GM12878 (cell line): ENCODE data around the gene CKAP5. TPM values are rescaled to one million over a fixed set of nuclear protein-coding genes. Genes with fewer than 3 reads are reported as not detected.

Source experiments
- ATAC-seq: fragments of 200-7000 bp; cut with Tn5 transposase; 3 replicates; pipeline ENCODE4 v1.9.1; 2020; ENCODE audit warnings: mild to moderate bottlenecking, moderate library complexity
- BruUV-seq: library from RNA; stranded (reverse); fragments of 400-500 nt; replicated peaks from 2 replicates; lab custom pipeline; 2021; lab: Mats Ljungman, UMichigan
- CTCF ChIA-PET: fragments of 300-600 bp; sonication (Branson Sonifier 250); formaldehyde crosslinking; extraction: SDS; loops from one replicate; lab custom pipeline; 2021; ENCODE audit warnings: inconsistent platforms; lab: Yijun Ruan, JAX
- POLR2A ChIA-PET: fragments of 350-600 bp; formaldehyde crosslinking; extraction: SDS; loops from one replicate; lab custom pipeline; 2021; ENCODE audit warnings: inconsistent platforms; lab: Charles Lee
- RAD21 ChIA-PET: fragments of 300-600 bp; sonication (Branson Sonifier 250); formaldehyde crosslinking; loops from one replicate; lab custom pipeline; 2023; ENCODE audit warnings: antibody characterized with exemption; ENCODE audit not compliant: unreplicated experiment; lab: Charles Lee
- SMC1A ChIA-PET: fragments of 300-600 bp; sonication (Branson Sonifier 250); formaldehyde crosslinking; loops from one replicate; lab custom pipeline; 2023; ENCODE audit not compliant: unreplicated experiment, uncharacterized antibody; lab: Charles Lee
- DNase-seq: peaks from one replicate; pipeline ENCODE4 v3.0.0-alpha.2; 2011; ENCODE audit warnings: low read depth, low spot score
- FAIRE-seq: peaks from 3 replicates; lab custom pipeline; 2011; peaks lifted over from hg19 to GRCh38; lab: Jason Lieb, UNC
- H2AFZ ChIP-seq: 2 replicates; pipeline ENCODE4 v1.6.0; 2011; ENCODE audit warnings: low read depth, low read length, control low read depth; ENCODE audit not compliant: control insufficient read depth
- H3K27ac ChIP-seq: 2 replicates; pipeline ENCODE4 v1.5.1; 2011; ENCODE audit warnings: control low read depth; ENCODE audit not compliant: control insufficient read depth, insufficient read depth
- H3K27me3 ChIP-seq, 2 experiments: replicated peaks in 1 of 2; 2 replicates each; pipeline versions ENCODE4 v1.6.0 to v1.6.1; 2011; ENCODE audit warnings: low read length in 1 of 2; ENCODE audit not compliant: control insufficient read depth in 2 of 2, insufficient read depth in 2 of 2
- H3K36me3 ChIP-seq, 2 experiments: 2 replicates each; pipeline ENCODE4 v1.5.1; 2011; ENCODE audit warnings: low read length in 1 of 2; ENCODE audit not compliant: control insufficient read depth in 2 of 2, insufficient read depth in 2 of 2
- H3K4me1 ChIP-seq: 2 replicates; pipeline ENCODE4 v1.6.1; 2011; ENCODE audit warnings: mild to moderate bottlenecking, low read length, moderate library complexity, mixed read lengths; ENCODE audit not compliant: control insufficient read depth, insufficient read depth
- H3K4me2 ChIP-seq: 2 replicates; pipeline ENCODE4 v1.6.0; 2011; ENCODE audit warnings: control low read depth; ENCODE audit not compliant: control insufficient read depth, insufficient read depth
- H3K4me3 ChIP-seq: fragments of 200-600 bp; sonication (generic); 2 replicates; pipeline ENCODE4 v1.5.1; 2016
- H3K79me2 ChIP-seq: 2 replicates; pipeline ENCODE4 v1.6.0; 2011; ENCODE audit warnings: low read length; ENCODE audit not compliant: control insufficient read depth, insufficient read depth
- H3K9ac ChIP-seq: 2 replicates; pipeline ENCODE4 v1.8.0; 2011; ENCODE audit warnings: low read length, control low read depth, mixed read lengths; ENCODE audit not compliant: control insufficient read depth, insufficient read depth
- H3K9me3 ChIP-seq: replicated peaks from 3 replicates; pipeline ENCODE4 v1.5.1; 2011; ENCODE audit warnings: mild to moderate bottlenecking, low read length; ENCODE audit not compliant: control insufficient read depth, insufficient read depth
- H4K20me1 ChIP-seq: 2 replicates; pipeline ENCODE4 v1.6.0; 2011; ENCODE audit not compliant: control insufficient read depth, insufficient read depth
- ATF2 ChIP-seq: IDR thresholded peaks from 2 replicates; pipeline ENCODE4 v1.6.1; 2012; ENCODE audit warnings: low read length, inconsistent platforms
- BCLAF1 ChIP-seq: fragments of 450-650 bp; IDR thresholded peaks from 2 replicates; pipeline ENCODE4 v1.6.1; 2017; ENCODE audit warnings: antibody characterized with exemption, mild to moderate bottlenecking, moderate library complexity
- CEBPB ChIP-seq, 2 experiments: fragments of 150-350 bp in 1 of 2; IDR thresholded peaks; 2 replicates each; pipeline ENCODE4 v1.6.1; 2012 to 2014; ENCODE audit warnings: low read depth in 2 of 2, low read length in 2 of 2, borderline replicate concordance in 1 of 2, inconsistent platforms in 1 of 2
- IKZF1 ChIP-seq: fragments of 450-650 bp; conservative IDR thresholded peaks from 2 replicates; pipeline ENCODE4 v1.6.1; 2017; ENCODE audit warnings: antibody characterized with exemption, mild to moderate bottlenecking
- MLLT1 ChIP-seq: fragments of 450-650 bp; IDR thresholded peaks from 2 replicates; pipeline ENCODE4 v1.6.1; 2016; ENCODE audit warnings: mild to moderate bottlenecking
- NR2C1 ChIP-seq: fragments of 450-650 bp; IDR thresholded peaks from 2 replicates; pipeline ENCODE4 v1.6.1; 2017; ENCODE audit warnings: antibody characterized with exemption, mild to moderate bottlenecking, moderate library complexity
- NR2F1 ChIP-seq: fragments of 450-650 bp; conservative IDR thresholded peaks from 2 replicates; pipeline ENCODE4 v1.6.1; 2017; ENCODE audit warnings: mild to moderate bottlenecking
- PAX5 ChIP-seq: IDR thresholded peaks from 2 replicates; pipeline ENCODE4 v1.6.1; 2011; ENCODE audit warnings: low read depth, low read length, borderline replicate concordance
- POLR2A ChIP-seq: IDR thresholded peaks from 2 replicates; pipeline ENCODE4 v1.6.1; 2011; ENCODE audit warnings: low read depth, mild to moderate bottlenecking, low read length
- RB1 ChIP-seq: fragments of 450-650 bp; formaldehyde crosslinking; IDR thresholded peaks from 2 replicates; pipeline ENCODE4 v1.6.1; 2017; ENCODE audit warnings: mild to moderate bottlenecking, borderline replicate concordance
- SREBF2 ChIP-seq: IDR thresholded peaks from 2 replicates; pipeline ENCODE4 v1.6.1; 2012; ENCODE audit warnings: mild to moderate bottlenecking, low read length
- YBX1 ChIP-seq: fragments of 450-650 bp; IDR thresholded peaks from 2 replicates; pipeline ENCODE4 v1.6.1; 2016; ENCODE audit warnings: antibody characterized with exemption
- WGBS: methylation state at CpG from one replicate; pipeline ENCODE4 v1.1.6; 2016; ENCODE audit warnings: low lambda C conversion rate; ENCODE audit not compliant: insufficient replicate concordance, insufficient coverage; ENCODE audit errors: missing lambda C conversion rate; 5-methylcytosine and 5-hydroxymethylcytosine counted together
- in situ Hi-C: fragments of 300-500 bp; cut with MboI; formaldehyde crosslinking; loops from 9 replicates; pipeline ENCODE4 v1.14.3; 2018; ENCODE audit warnings: mixed read lengths
- intact Hi-C: fragments of 100-400 bp; cut with micrococcal nuclease; formaldehyde crosslinking; loops from one replicate; pipeline ENCODE4 v1.14.2; 2022; ENCODE audit not compliant: unreplicated experiment
- polyA plus RNA-seq, 11 experiments: library from polyadenylated mRNA; depleted of rRNA in 4 of 11; unstranded in 6 of 11; stranded (reverse) in 5 of 11; fragments of >200 nt; fragmentation: Nextera tagmentation in 4 of 11; fragmentation: Illumina TruSeq in 1 of 11; extraction: Ambion mirVana in 4 of 11; extraction: Trizol in 1 of 11; gene quantifications; 1 replicate in 1 of 11; 2 replicates in 10 of 11; pipeline versions ENCODE4 v1.2.1 to v1.2.3, GENCODE V29; 2011 to 2016; ENCODE audit warnings: inconsistent platforms in 2 of 11, missing spikeins in 2 of 11, low read depth in 1 of 11
- total RNA-seq, 4 experiments: library from RNA; depleted of rRNA in 3 of 4; stranded (reverse); fragments of >200 nt in 3 of 4; fragmentation: Illumina TruSeq in 1 of 4; extraction: Trizol in 1 of 4; gene quantifications; 2 replicates each; pipeline versions ENCODE4 v1.2.1 to v1.2.3, GENCODE V29; 2013 to 2021

CKAP5 gene
- total and polyA plus RNA-seq, 10 of the 15 experiments (the other 5 are each of a cell fraction or from before 2014, with no cell fraction given) = 20.1 to 161 (median 79.8) TPM

- TF ChIP-seq BCLAF1 = no peak
- no peak for TF ChIP-seq CEBPB (IDR thresholded peaks at IDR 0.05; ENCODE audit: borderline replicate concordance in 1 of 2, low read depth in 2 of 2, low read length in 2 of 2)
Measured at GRCh38 chr11:46737699-46738098, 108.4 kb downstream of the CKAP5 start (continued).

- Histone ChIP-seq H3K9me3 (no peaks in the 10 kb centered on the region), H3K36me3 (peaks cover 1 to 6% of the 10 kb centered on the region in 2 experiments; a peak in 2 of 4 replicates), H4K20me1 (no peaks in the 10 kb centered on the region), H3K4me3 (no peak overlapping the region), H3K79me2 (no peaks in the 10 kb centered on the region), H2AFZ (no peak overlapping the region), H3K27me3 (no peaks in the 10 kb centered on the region), H3K27ac (no peak overlapping the region), H3K4me1 (no peaks in the 10 kb centered on the region), H3K4me2 (no peak overlapping the region), H3K9ac (no peak overlapping the region)
- intact Hi-C loops = no loop called here
- BruUV-seq = no TSS peak
- SMC1A ChIA-PET = no interaction called here
- POLR2A ChIA-PET = no interaction called here
- ATAC-seq (no peak), DNase-seq (no peak), FAIRE-seq (no peak)
- RAD21 ChIA-PET = no interaction called here
- in situ Hi-C loops = no loop called here
- CTCF ChIA-PET = no interaction called here
- 81% methylated on average over 5 of the region's 5 CpGs for WGBS
- TF ChIP-seq YBX1 (no peak), NR2C1 (no peak), RB1 (no peak), NR2F1 (no peak), IKZF1 (no peak), MLLT1 (no peak), ATF2 (no peak), SREBF2 (no peak), PAX5 (no peak), POLR2A (no peak)
Measured at GRCh38 chr11:46736615-46737014, 109.5 kb downstream of the CKAP5 start.
